ENCODE measurements around the gene ZNRF3.

GRCh38 chr22:28841111-28841510 lies 42.3 kb upstream of the ZNRF3 start:
- TF ChIP-seq CTCF (IDR thresholded peaks at IDR 0.05) = no peak
- no peak for TF ChIP-seq ZFX (IDR thresholded peaks at IDR 0.05; ENCODE audit: borderline replicate concordance)
